ENCODE data around the gene KRTAP5-8.
"Not testable (repeated sequence)": the region's sequence is repeated elsewhere in the genome, so short reads cannot be mapped to it uniquely, and the experiment has no call there.

KRTAP5-8 gene

GRCh38 chr11:71543866-71544265, 6.0 kb downstream of the KRTAP5-8 start:
- no peak for DNase-seq (ENCODE audit: low read depth in 2 of 2)

- no peak for DNase-seq (ENCODE audit: low read depth in 2 of 2)
Observed at GRCh38 chr11:71544525-71545214, 6.8 kb downstream of the KRTAP5-8 start.

GRCh38 chr11:71545405-71545966, 7.7 kb downstream of the KRTAP5-8 start:
- DNase-seq (ENCODE audit: low read depth in 2 of 2): no peak

- no peak for DNase-seq (ENCODE audit: low read depth in 2 of 2)
Observed at GRCh38 chr11:71548120-71548519, 10.3 kb downstream of the KRTAP5-8 start, which contains the start of gene KRTAP5-9. TSS of gene KRTAP5-9 (plus strand) at chr11:71548420. CDS start at chr11:71548658, 238 bp downstream.

GRCh38 chr11:71548716-71549151, 10.9 kb downstream of the KRTAP5-8 start:
- no peak for DNase-seq (ENCODE audit: low read depth in 2 of 2)

- no peak for DNase-seq (ENCODE audit: low read depth in 2 of 2)
Observed at GRCh38 chr11:71551711-71552110, 13.9 kb downstream of the KRTAP5-8 start.

GRCh38 chr11:71554996-71555395, 17.2 kb downstream of the KRTAP5-8 start:
- DNase-seq (ENCODE audit: low read depth in 2 of 2): no peak

- no peak for DNase-seq (ENCODE audit: low read depth in 2 of 2)
Observed at GRCh38 chr11:71555508-71555907, 17.7 kb downstream of the KRTAP5-8 start.

- DNase-seq (ENCODE audit: low read depth in 2 of 2): no peak
Observed at GRCh38 chr11:71556018-71556417, 18.2 kb downstream of the KRTAP5-8 start.

- no peak for DNase-seq (ENCODE audit: low read depth in 2 of 2)
Observed at GRCh38 chr11:71557257-71557656, 19.4 kb downstream of the KRTAP5-8 start.

GRCh38 chr11:71558996-71559395, 21.2 kb downstream of the KRTAP5-8 start:
- no peak for DNase-seq (ENCODE audit: low read depth in 2 of 2)

GRCh38 chr11:71562120-71562519, 24.3 kb downstream of the KRTAP5-8 start:
- DNase-seq (ENCODE audit: low read depth in 2 of 2): no peak

- no peak for DNase-seq (ENCODE audit: low read depth in 2 of 2)
Observed at GRCh38 chr11:71563406-71563805, 25.6 kb downstream of the KRTAP5-8 start.

GRCh38 chr11:71564430-71564829, 26.6 kb downstream of the KRTAP5-8 start:
- DNase-seq (ENCODE audit: low read depth in 2 of 2): no peak

- DNase-seq (ENCODE audit: low read depth in 2 of 2): no peak
Observed at GRCh38 chr11:71565263-71565662, 27.4 kb downstream of the KRTAP5-8 start, which contains the start of gene KRTAP5-10. TSS of gene KRTAP5-10 (plus strand) at chr11:71565563. CDS start at chr11:71565588, 25 bp downstream.

GRCh38 chr11:71566081-71566620, 28.3 kb downstream of the KRTAP5-8 start:
- no peak for DNase-seq (ENCODE audit: low read depth in 2 of 2)

- not testable (repeated sequence) for DNase-seq (ENCODE audit: low read depth in 2 of 2)
Observed at GRCh38 chr11:71566626-71567599, 29.1 kb downstream of the KRTAP5-8 start.

GRCh38 chr11:71567633-71568032, 29.8 kb downstream of the KRTAP5-8 start:
- not testable (repeated sequence) for DNase-seq (ENCODE audit: low read depth in 2 of 2)

GRCh38 chr11:71568704-71569349, 31.0 kb downstream of the KRTAP5-8 start:
- DNase-seq (ENCODE audit: low read depth in 2 of 2): no peak

GRCh38 chr11:71571101-71571850, 33.5 kb downstream of the KRTAP5-8 start:
- DNase-seq (ENCODE audit: low read depth in 2 of 2): not testable (repeated sequence)

- DNase-seq (ENCODE audit: low read depth in 2 of 2): no peak
Observed at GRCh38 chr11:71572811-71573210, 35.0 kb downstream of the KRTAP5-8 start.
